Mesendoderm (in vitro differentiated cells): ENCODE measurements around the gene MST1R.

Source experiments
- DNase-seq: peaks from one replicate; pipeline ENCODE4 v3.0.0; 2013
- H2AK5ac ChIP-seq: 2 replicates; pipeline ENCODE4 v1.6.1; 2013; ENCODE audit warnings: low read length, inconsistent platforms
- H2BK120ac ChIP-seq: 2 replicates; pipeline ENCODE4 v1.6.1; 2013; ENCODE audit warnings: low read depth, mild to moderate bottlenecking, low read length, moderate library complexity, mixed read lengths
- H2BK15ac ChIP-seq: replicated peaks from 2 replicates; pipeline ENCODE4 v1.6.1; 2013; ENCODE audit warnings: low read depth, mild to moderate bottlenecking, moderate library complexity
- H2BK5ac ChIP-seq: 2 replicates; pipeline ENCODE4 v1.6.1; 2013; ENCODE audit warnings: low read length, inconsistent platforms
- H3K18ac ChIP-seq: 2 replicates; pipeline ENCODE4 v1.6.1; 2013; ENCODE audit warnings: mild to moderate bottlenecking, low read length, mixed read lengths
- H3K23ac ChIP-seq: one replicate; pipeline ENCODE4 v1.6.1; 2013; ENCODE audit warnings: low read length
- H3K27ac ChIP-seq: 2 replicates; pipeline ENCODE4 v1.5.1; 2013; ENCODE audit warnings: low read depth, mild to moderate bottlenecking, inconsistent platforms, low read length, moderate library complexity
- H3K27me3 ChIP-seq: 2 replicates; pipeline ENCODE4 v1.6.1; 2013; ENCODE audit warnings: low read length, control low read depth, mild to moderate bottlenecking, inconsistent platforms; ENCODE audit not compliant: insufficient read depth, poor library complexity
- H3K36me3 ChIP-seq: 2 replicates; pipeline ENCODE4 v1.6.1; 2013; ENCODE audit warnings: low read length, inconsistent platforms; ENCODE audit not compliant: control insufficient read depth, insufficient read depth
- H3K4ac ChIP-seq: one replicate; pipeline ENCODE4 v1.6.1; 2013; ENCODE audit warnings: low read depth, mild to moderate bottlenecking, low read length, moderate library complexity
- H3K4me1 ChIP-seq: 2 replicates; pipeline ENCODE4 v1.6.1; 2013; ENCODE audit warnings: low read depth, low read length, inconsistent platforms; ENCODE audit not compliant: control insufficient read depth
- H3K4me2 ChIP-seq: 2 replicates; pipeline ENCODE4 v1.6.1; 2013; ENCODE audit warnings: low read length
- H3K4me3 ChIP-seq: 2 replicates; pipeline ENCODE4 v1.5.1; 2013; ENCODE audit warnings: mild to moderate bottlenecking, low read length
- H3K56ac ChIP-seq: one replicate; pipeline ENCODE4 v1.6.1; 2013; ENCODE audit warnings: low read length
- H3K79me1 ChIP-seq: 2 replicates; pipeline ENCODE4 v1.6.1; 2013; ENCODE audit warnings: low read length, inconsistent platforms
- H3K79me2 ChIP-seq: 2 replicates; pipeline ENCODE4 v1.6.1; 2013; ENCODE audit warnings: mild to moderate bottlenecking, low read length; ENCODE audit not compliant: control insufficient read depth, insufficient read depth
- H3K9ac ChIP-seq: 2 replicates; pipeline ENCODE4 v1.6.1; 2013; ENCODE audit warnings: low read length, inconsistent platforms
- H4K5ac ChIP-seq: one replicate; pipeline ENCODE4 v1.6.1; 2013; ENCODE audit warnings: low read length
- H4K8ac ChIP-seq: one replicate; pipeline ENCODE4 v1.6.1; 2013; ENCODE audit warnings: low read depth, mild to moderate bottlenecking, control low read depth, low read length, moderate library complexity
- WGBS: extraction: QIAGEN DNeasy Blood & Tissue Kit; methylation state at CpG from one replicate; pipeline ENCODE4 v1.1.7; 2013; ENCODE audit warnings: low lambda C conversion rate, missing lambda C conversion rate; ENCODE audit not compliant: insufficient coverage; ENCODE audit errors: extremely low coverage; 5-methylcytosine and 5-hydroxymethylcytosine counted together

MST1R gene

GRCh38 chr3:49871531-49872153, 32.0 kb downstream of the MST1R start:
- Histone ChIP-seq H3K9ac (no peak overlapping the region), H3K36me3 (no peaks in the 10 kb centered on the region), H2BK120ac (no peak overlapping the region), H3K4me3 (no peak overlapping the region), H2BK5ac (no peak overlapping the region), H3K27me3 (no peaks in the 10 kb centered on the region), H3K23ac (no peak overlapping the region), H3K27ac (no peak overlapping the region), H3K4ac (no peak overlapping the region), H4K8ac (no peak overlapping the region), H3K18ac (no peak overlapping the region), H3K79me2 (no peaks in the 10 kb centered on the region), H4K5ac (no peak overlapping the region), H2BK15ac (no peak overlapping the region), H3K79me1 (no peaks in the 10 kb centered on the region), H3K4me1 (peaks cover 4% of the 10 kb centered on the region), H2AK5ac (no peak overlapping the region), H3K56ac (no peak overlapping the region), H3K4me2 (no peak overlapping the region)
- no CpG with 5 or more reads among the region's 10 CpGs for WGBS
- no peak for DNase-seq

- H3K79me1 ChIP-seq = no peaks in the 10 kb centered on the region
- H2BK120ac ChIP-seq = no peak within 1 kb of the TSS
- H3K4me2 ChIP-seq = peak within 1 kb of the TSS; percentile 77
- no peak within 1 kb of the TSS for H3K4ac ChIP-seq
- H3K27ac ChIP-seq = no peak within 1 kb of the TSS
- peak within 1 kb of the TSS; percentile 46 for H3K56ac ChIP-seq
- H4K8ac ChIP-seq = no peak within 1 kb of the TSS
- H3K79me2 ChIP-seq = no peaks in the 10 kb centered on the region
- H2BK15ac ChIP-seq = no peak within 1 kb of the TSS
- no peak within 1 kb of the TSS for H3K18ac ChIP-seq
- peaks cover 4% of the 10 kb centered on the region for H3K4me1 ChIP-seq
- peak; percentile 58 for DNase-seq
- H3K36me3 ChIP-seq = no peaks in the 10 kb centered on the region
- no peak within 1 kb of the TSS for H2BK5ac ChIP-seq
- WGBS = no CpG with 5 or more reads among the region's 59 CpGs
- H3K4me3 ChIP-seq = no peak within 1 kb of the TSS
- no peaks in the 10 kb centered on the region for H3K27me3 ChIP-seq
- no peak within 1 kb of the TSS for H4K5ac ChIP-seq
- no peak within 1 kb of the TSS for H3K23ac ChIP-seq
- H2AK5ac ChIP-seq = no peak within 1 kb of the TSS
- peak within 1 kb of the TSS; percentile 19 for H3K9ac ChIP-seq
Measured at GRCh38 chr3:49869525-49870126, 34.0 kb downstream of the MST1R start, which contains the start of gene CAMKV. Gene CAMKV, minus strand, starts transcription at chr3:49869906. Its CDS starts 7,518 bp downstream, at chr3:49862388.

- H3K4ac ChIP-seq = no peak overlapping the region
- no peak overlapping the region for H3K23ac ChIP-seq
- no peak overlapping the region for H3K27ac ChIP-seq
- no CpG with 5 or more reads among the region's 23 CpGs for WGBS
- no peaks in the 10 kb centered on the region for H3K27me3 ChIP-seq
- no peak overlapping the region for H3K4me3 ChIP-seq
- no peak overlapping the region for H4K8ac ChIP-seq
- no peak overlapping the region for H2BK120ac ChIP-seq
- H3K4me2 ChIP-seq = peak overlapping the region; percentile 77
- H3K9ac ChIP-seq = no peak overlapping the region
- H3K79me1 ChIP-seq = no peaks in the 10 kb centered on the region
- H3K18ac ChIP-seq = no peak overlapping the region
- H2BK15ac ChIP-seq = no peak overlapping the region
- H3K36me3 ChIP-seq = no peaks in the 10 kb centered on the region
- H2BK5ac ChIP-seq = no peak overlapping the region
- peak; percentile 59 for DNase-seq
- H3K79me2 ChIP-seq = no peaks in the 10 kb centered on the region
- peaks cover 4% of the 10 kb centered on the region for H3K4me1 ChIP-seq
- no peak overlapping the region for H4K5ac ChIP-seq
- H2AK5ac ChIP-seq = no peak overlapping the region
- H3K56ac ChIP-seq = peak overlapping the region; percentile 46
Measured at GRCh38 chr3:49868862-49869466, 34.7 kb downstream of the MST1R start.

GRCh38 chr3:49867871-49868321, 35.8 kb downstream of the MST1R start:
- Histone ChIP-seq H2AK5ac (no peak overlapping the region), H4K8ac (no peak overlapping the region), H3K27ac (no peak overlapping the region), H2BK15ac (no peak overlapping the region), H3K9ac (no peak overlapping the region), H3K4me3 (no peak overlapping the region), H3K56ac (no peak overlapping the region), H3K79me2 (no peaks in the 10 kb centered on the region), H3K79me1 (no peaks in the 10 kb centered on the region), H3K23ac (no peak overlapping the region), H2BK120ac (no peak overlapping the region), H3K18ac (no peak overlapping the region), H4K5ac (no peak overlapping the region), H3K4me1 (peaks cover 4% of the 10 kb centered on the region), H3K27me3 (no peaks in the 10 kb centered on the region), H3K36me3 (no peaks in the 10 kb centered on the region), H2BK5ac (no peak overlapping the region), H3K4ac (no peak overlapping the region), H3K4me2 (no peak overlapping the region)
- peak; percentile 85 for DNase-seq
- no CpG with 5 or more reads among the region's 7 CpGs for WGBS

- Histone ChIP-seq H3K4me3 (no peak overlapping the region), H2BK15ac (no peak overlapping the region), H3K56ac (no peak overlapping the region), H3K23ac (no peak overlapping the region), H3K79me1 (no peaks in the 10 kb centered on the region), H3K27ac (no peak overlapping the region), H2BK5ac (no peak overlapping the region), H3K18ac (no peak overlapping the region), H3K9ac (no peak overlapping the region), H4K5ac (no peak overlapping the region), H3K27me3 (no peaks in the 10 kb centered on the region), H2BK120ac (no peak overlapping the region), H2AK5ac (no peak overlapping the region), H3K4me2 (no peak overlapping the region), H4K8ac (no peak overlapping the region), H3K36me3 (no peaks in the 10 kb centered on the region), H3K79me2 (no peaks in the 10 kb centered on the region), H3K4ac (no peak overlapping the region), H3K4me1 (peaks cover 4% of the 10 kb centered on the region)
- no CpG with 5 or more reads among the region's 1 CpG for WGBS
- peak; percentile 45 for DNase-seq
Measured at GRCh38 chr3:49867400-49867799, 36.3 kb downstream of the MST1R start.
